HG03457 (cell line): Measurements from ENCODE around the gene SPINK14.

ENCODE experiments used
- ATAC-seq: cut with Tn5 transposase; IDR thresholded peaks from one replicate; pipeline ENCODE4 v1.9.1; 2021; ENCODE audit warnings: moderate number of reproducible peaks; ENCODE audit not compliant: unreplicated experiment

SPINK14 gene

DNA sequence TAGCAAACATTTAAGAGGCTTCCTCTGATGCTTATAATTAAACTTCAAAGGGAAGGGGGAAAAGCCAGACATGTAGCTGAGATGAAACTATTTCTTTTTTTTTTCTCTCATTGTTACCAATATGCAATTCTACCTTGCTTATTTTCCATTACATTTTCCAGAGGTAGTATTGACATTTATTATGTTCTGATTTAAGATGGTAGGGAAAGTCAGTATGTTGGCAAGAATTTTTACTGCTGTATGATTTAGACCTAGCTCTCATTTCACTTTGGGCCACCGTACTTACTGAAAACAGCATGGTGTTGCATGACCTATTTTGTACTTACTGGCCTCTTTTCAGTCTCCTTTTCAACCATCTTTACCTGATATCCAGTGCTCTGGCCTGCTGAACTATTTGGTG lies 24.9 kb downstream of the SPINK14 start:
- no peak for ATAC-seq

DNA sequence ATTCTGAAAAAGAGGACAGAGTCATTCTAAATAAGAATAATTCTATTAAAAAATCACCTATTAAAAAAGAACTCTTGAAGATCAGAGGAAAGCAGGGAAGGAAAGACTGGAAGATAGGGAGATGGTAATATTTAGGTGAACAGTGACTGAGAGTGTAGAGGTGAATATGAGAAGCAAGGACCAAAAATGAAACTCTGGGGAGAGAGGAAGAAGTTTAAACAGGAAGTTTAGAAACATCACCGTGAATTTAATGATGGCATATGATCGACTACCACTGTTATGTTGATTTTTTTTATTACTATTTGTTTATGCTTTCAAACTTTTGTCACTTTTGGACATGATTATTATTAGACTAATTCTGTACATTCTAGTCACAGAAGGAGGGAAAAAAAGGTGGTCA lies 32.8 kb downstream of the SPINK14 start:
- no peak for ATAC-seq

DNA sequence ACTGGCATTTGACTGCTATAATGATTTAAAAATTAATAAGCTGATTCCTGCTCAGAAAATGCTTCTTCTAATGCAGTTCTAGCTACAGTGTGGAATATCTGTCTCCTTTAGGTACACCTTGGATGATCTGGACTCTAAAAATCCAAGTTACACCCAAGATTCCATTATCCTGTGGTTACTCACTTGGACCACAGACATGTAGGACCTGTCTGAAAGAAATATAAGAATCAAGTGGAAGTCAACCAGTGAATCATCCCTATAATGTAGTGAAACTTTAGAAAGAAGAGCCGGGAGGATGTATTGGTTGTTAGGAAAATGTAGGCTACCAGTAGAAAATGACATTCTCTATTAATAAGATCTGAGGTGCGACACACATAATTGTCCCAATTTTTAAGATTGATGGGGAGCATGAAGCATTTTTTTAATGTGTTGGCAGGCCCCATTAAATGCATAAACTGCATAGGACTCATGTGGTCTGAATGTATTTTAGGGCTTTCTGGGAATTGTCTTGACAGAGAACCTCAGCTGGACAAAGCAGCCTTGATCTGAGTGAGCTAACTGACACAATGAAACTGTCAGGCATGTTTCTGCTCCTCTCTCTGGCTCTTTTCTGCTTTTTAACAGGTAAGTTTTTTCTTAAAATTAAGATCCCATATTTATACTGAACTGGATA lies 34.3 kb downstream of the SPINK14 start, which contains the start of gene SPINK6:
SPINK6 (plus strand) TSS at position 512 of the 673 bp plus-strand sequence; CDS start at position 567, 55 bp downstream.
- ATAC-seq = no peak

GRCh38 chr5:148205044-148205806 lies 36.9 kb downstream of the SPINK14 start:
- no peak for ATAC-seq

DNA sequence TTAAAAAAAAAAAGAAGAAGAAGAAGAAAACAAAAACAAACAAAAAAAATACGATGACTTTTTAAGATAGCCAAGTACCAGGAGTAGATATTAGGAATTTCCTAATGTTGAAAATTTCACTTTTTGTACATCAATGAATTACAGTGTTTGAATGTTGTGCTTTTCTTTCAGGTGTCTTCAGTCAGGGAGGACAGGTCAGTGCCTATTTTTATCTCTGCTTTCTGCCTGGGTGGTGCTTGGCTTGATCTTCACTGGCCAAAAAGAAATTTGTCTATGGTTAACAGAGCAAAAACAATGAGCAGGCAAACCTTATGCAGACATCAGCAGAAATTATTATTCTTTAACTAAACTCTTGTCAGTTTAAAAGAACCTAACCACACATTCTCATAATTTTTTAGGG lies 37.5 kb downstream of the SPINK14 start:
- no peak for ATAC-seq

DNA sequence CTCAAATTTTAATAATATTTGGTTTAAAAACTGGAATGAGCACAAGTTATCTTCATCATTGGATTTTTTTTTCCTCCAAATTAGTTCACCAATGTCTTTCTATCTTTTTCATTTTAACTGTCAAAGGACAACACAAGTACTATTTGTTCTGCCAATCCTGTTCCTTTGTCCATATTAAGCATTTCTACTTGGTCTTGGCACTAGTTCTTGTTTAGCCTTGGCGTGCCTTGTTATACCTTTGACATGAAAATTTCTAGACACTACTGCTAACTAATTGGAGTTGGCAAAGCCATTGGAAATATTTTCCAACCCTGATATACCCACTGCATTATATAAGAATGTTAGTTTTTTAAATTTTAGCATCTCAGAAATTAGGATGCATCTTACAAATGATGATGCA lies 38.3 kb downstream of the SPINK14 start:
- no peak for ATAC-seq

- no peak for ATAC-seq
These were observed 39.9 kb downstream of the SPINK14 start for GRCh38 chr5:148208226-148208625.

- ATAC-seq = no peak
These were observed 40.9 kb downstream of the SPINK14 start for GRCh38 chr5:148209151-148209770.

GRCh38 chr5:148214665-148215185 lies 46.4 kb downstream of the SPINK14 start:
- no peak for ATAC-seq

- no peak for ATAC-seq
These were observed 53.2 kb downstream of the SPINK14 start for GRCh38 chr5:148221508-148221907.

DNA sequence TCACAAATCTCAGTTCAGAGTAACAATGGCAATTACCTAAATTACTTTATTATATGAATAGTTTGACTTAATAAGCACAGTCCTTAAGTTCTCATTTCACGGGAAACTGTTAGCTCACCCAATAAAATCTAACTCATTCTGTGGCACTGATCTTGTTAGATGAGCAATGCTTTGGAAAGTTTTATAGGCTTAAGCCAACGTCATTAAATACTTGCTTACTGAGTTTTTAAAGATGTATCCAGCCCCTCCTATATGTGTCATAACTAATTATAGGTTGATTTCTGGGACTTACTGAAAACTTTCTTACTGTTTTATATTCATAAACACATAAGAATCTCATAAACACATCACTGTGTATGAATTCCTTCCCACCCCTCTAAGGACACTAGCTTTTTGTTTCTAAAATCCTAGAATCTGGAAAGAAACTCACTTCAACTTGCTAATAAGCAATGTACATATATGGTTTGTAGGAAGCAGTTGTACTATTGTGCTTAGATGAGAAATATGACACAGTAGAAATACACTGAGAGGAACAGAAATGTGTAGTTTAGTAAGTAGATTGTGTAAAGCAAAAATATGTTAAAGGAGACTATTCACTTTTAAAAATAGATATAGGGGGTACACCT lies 55.9 kb downstream of the SPINK14 start:
- no peak for ATAC-seq
